ENCODE measurements around the gene MT2A. TPM values are rescaled to one million over a fixed set of nuclear protein-coding genes. Genes with fewer than 3 reads are reported as not detected.

The MT2A gene
- total RNA-seq, 2 experiments from 2014 or later = 141 to 144 TPM

DNA sequence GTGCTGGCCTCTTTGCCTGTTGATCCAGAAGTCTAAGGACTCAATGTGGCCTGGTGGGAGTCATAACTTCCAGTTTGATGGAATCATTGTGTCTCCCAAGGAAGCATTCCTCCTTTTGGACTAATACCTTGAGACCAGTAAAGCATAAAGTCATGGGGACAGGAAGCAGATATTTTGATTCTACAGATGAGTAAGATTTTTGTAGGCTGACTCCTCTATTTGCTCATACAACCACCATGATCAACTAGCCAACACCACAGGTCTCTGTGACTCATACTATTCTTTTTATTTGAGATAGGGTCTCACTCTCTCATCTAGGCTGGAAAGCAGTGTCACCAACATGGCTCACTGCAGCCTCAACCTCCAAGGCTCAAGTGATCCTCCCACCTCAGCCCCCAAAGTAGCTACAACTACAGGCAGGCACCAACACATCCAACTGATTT is 6.2 kb downstream of the MT2A start:
- ChIA-PET POLR2A (interaction anchor here (0.6 to 1.3 kb wide), 3 partner anchors 9 to 66 kb away, joined by 3 read pairs; partner anchors contain the start of gene MT1E), CTCF (interaction anchor here (2.6 kb wide), 1 partner anchor 16 kb away, joined by 6 read pairs; no protein-coding TSS in a partner anchor)
- TF ChIP-seq, protein P1, sequence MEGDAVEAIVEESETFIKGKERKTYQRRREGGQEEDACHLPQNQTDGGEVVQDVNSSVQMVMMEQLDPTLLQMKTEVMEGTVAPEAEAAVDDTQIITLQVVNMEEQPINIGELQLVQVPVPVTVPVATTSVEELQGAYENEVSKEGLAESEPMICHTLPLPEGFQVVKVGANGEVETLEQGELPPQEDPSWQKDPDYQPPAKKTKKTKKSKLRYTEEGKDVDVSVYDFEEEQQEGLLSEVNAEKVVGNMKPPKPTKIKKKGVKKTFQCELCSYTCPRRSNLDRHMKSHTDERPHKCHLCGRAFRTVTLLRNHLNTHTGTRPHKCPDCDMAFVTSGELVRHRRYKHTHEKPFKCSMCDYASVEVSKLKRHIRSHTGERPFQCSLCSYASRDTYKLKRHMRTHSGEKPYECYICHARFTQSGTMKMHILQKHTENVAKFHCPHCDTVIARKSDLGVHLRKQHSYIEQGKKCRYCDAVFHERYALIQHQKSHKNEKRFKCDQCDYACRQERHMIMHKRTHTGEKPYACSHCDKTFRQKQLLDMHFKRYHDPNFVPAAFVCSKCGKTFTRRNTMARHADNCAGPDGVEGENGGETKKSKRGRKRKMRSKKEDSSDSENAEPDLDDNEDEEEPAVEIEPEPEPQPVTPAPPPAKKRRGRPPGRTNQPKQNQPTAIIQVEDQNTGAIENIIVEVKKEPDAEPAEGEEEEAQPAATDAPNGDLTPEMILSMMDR (IDR thresholded peaks at IDR 0.05) = no peak
- no peak overlapping the region for H3K4me3 Mint-ChIP-seq
- peaks cover 65% of the 10 kb centered on the region for H3K4me1 Mint-ChIP-seq (ENCODE audit: low read depth)
- intact Hi-C loops (cut with micrococcal nuclease) = loop anchor here (5.0 kb wide), 1 partner anchor 68 kb away; the partner anchor contains the start of gene MT1X
- DNase-seq = peak; percentile 72
- H3K36me3 Mint-ChIP-seq (ENCODE audit: low read depth) = no peaks in the 10 kb centered on the region
- H3K27me3 Mint-ChIP-seq = peaks cover 12% of the 10 kb centered on the region
- H3K9me3 Mint-ChIP-seq = no peaks in the 10 kb centered on the region
- H3K27ac Mint-ChIP-seq = peak overlapping the region; percentile 69
- ATAC-seq = peak; percentile 64

DNA sequence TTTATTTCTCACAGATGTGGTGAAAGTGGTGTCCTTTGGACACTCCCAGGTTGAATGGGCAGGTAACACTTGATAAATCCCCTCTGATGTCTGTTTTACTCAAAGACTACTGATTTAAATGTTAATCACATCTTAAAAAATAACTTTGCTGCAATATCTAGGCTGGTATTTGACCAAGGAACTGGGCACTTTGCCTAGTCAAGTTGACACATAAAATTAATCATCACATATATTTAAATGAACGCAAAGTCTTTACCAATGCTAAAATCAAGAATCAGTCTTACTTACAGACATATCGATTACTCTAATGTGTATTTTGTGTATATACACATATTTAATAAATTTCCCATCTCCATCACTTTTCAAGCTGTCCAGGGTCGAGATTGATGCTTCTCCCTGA is 7.0 kb downstream of the MT2A start:
- Mint-ChIP-seq H3K9me3 (no peaks in the 10 kb centered on the region), H3K27me3 (peaks cover 12% of the 10 kb centered on the region), H3K36me3 (ENCODE audit: low read depth) (no peaks in the 10 kb centered on the region), H3K27ac (no peak overlapping the region), H3K4me1 (ENCODE audit: low read depth) (peaks cover 59% of the 10 kb centered on the region), H3K4me3 (no peak overlapping the region)
- CTCF ChIA-PET = interaction anchor here (2.6 kb wide), 1 partner anchor 15 kb away, joined by 6 read pairs; no protein-coding TSS in a partner anchor
- TF ChIP-seq, protein P1 (IDR thresholded peaks at IDR 0.05) = no peak
- POLR2A ChIA-PET = interaction anchor here (0.6 to 1.3 kb wide), 3 partner anchors 9 to 67 kb away, joined by 3 read pairs; no protein-coding TSS in a partner anchor
- ATAC-seq = no peak
- no peak for DNase-seq
- intact Hi-C loops (cut with micrococcal nuclease) = no loop called here

DNA sequence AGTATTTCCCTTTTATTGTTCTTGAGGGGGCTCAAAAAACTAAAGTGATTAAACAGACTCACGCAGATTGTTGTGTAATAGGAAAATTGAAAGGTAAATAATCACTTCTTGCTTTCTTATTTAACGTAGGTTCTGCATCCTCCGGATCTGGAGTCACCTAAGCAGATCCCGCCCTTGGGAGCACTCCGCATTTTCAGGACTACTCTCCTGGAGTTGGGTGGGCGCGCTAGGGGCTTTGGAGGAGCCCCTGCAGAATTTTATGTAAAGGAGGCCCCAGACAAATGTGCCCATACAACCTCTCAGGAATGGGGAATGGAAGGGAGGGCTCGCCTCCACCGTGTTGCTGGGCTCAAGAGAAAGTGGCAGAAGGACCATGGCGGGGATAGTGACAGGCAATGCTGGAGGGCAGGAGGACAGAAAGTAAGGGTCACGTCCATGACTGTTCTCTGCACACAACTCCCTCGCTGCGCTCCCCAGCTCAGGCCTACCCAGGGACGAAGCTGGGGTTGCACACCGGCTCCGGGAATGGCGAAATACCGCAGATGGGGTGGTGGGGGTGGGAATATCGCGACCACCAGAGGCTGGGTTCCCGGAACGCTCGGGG is 8.3 kb downstream of the MT2A start:
- Mint-ChIP-seq H3K27me3 (peaks cover 12% of the 10 kb centered on the region), H3K27ac (no peak overlapping the region), H3K9me3 (no peaks in the 10 kb centered on the region), H3K4me3 (peak overlapping the region; percentile 66), H3K4me1 (ENCODE audit: low read depth) (peaks cover 46% of the 10 kb centered on the region), H3K36me3 (ENCODE audit: low read depth) (no peaks in the 10 kb centered on the region)
- no peak for ATAC-seq
- TF ChIP-seq, protein P1 (IDR thresholded peaks at IDR 0.05) = no peak
- no peak for DNase-seq
- POLR2A ChIA-PET = no interaction called here
- intact Hi-C loops (cut with micrococcal nuclease) = no loop called here
- CTCF ChIA-PET = interaction anchor here (0.8 to 2.4 kb wide), 3 partner anchors 9 to 16 kb away, joined by 3 to 11 read pairs (median 3); partner anchors contain the start of gene MT1E

DNA sequence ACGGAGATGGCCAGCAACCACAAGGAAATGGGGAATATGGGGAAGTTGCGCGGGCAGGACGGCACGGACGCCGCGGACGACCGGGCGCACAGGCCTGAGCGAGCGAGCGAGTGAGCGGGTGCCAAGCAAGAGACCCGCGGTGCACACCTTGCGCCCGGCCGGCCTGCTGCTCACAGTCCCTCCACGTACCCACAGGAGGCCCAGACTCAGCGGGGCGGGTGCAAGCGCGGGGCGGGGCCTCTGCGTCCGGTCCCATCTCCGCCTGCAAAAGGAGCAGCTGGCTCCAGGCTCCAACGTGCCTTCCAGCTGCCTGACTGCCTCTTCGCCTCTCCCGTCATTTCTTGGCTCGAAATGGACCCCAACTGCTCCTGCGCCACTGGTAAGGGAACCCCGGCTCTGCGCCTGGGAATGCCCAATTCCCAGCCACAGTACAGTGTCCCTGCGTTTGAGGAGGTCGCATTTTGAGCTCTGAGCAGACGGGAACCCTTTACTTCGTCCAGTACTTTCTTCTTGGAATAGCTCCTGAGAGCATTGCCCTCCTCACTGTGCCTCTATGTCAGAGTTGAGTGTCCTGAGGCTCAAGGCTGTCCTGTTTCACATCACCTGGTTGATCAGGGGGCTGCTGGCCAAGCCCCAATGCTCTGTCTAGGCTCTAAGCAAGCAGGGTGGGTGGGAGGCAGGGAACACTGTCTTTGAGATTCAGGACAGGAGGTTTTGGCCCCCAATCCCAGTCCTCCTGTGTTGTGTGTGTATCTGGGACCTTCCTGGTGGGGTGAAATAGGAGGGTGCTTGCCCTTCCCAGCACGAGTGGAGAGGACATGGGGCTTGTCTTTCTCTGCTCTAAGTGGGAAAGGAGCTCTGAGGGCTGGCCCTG is 9.1 kb downstream of the MT2A start:
- DNase-seq (peak; percentile 81), ATAC-seq (peak; percentile 76)
- no peak overlapping the region for H3K27ac Mint-ChIP-seq
- H3K4me3 Mint-ChIP-seq = peak overlapping the region; percentile 66
- H3K36me3 Mint-ChIP-seq (ENCODE audit: low read depth) = no peaks in the 10 kb centered on the region
- POLR2A ChIA-PET = interaction anchor here (0.7 kb wide), 1 partner anchor 85 kb away, joined by 3 read pairs; no protein-coding TSS in a partner anchor
- TF ChIP-seq, protein P1 (IDR thresholded peaks at IDR 0.05) = no peak
- intact Hi-C loops (cut with micrococcal nuclease) = no loop called here
- H3K9me3 Mint-ChIP-seq = no peaks in the 10 kb centered on the region
- H3K4me1 Mint-ChIP-seq (ENCODE audit: low read depth) = peaks cover 42% of the 10 kb centered on the region
- CTCF ChIA-PET = interaction anchor here (0.8 to 2.4 kb wide), 6 partner anchors 8 to 85 kb away, joined by 3 to 11 read pairs (median 3); partner anchors contain the start of gene MT1E
- peaks cover 12% of the 10 kb centered on the region for H3K27me3 Mint-ChIP-seq
